Activated CD4-positive, alpha-beta T cell treated with anti-CD3 and anti-CD28 coated beads, Interleukin-2, Interleukin-6, amounts not matched to agents 100 ng/mL and 50 ng/mL, durations not matched to agents 16 hours and 8 hours (primary cell): ENCODE results near the gene CLIP4.
"Not testable (repeated sequence)": the region's sequence is repeated elsewhere in the genome, so short reads cannot be mapped to it uniquely, and the experiment has no call there.

ENCODE experiments used
- DNase-seq: peaks from one replicate; pipeline ENCODE4 v3.0.0-alpha.2; 2020

CLIP4 gene

GRCh38 chr2:29105375-29105774 is 9.8 kb upstream of the CLIP4 start:
- no peak for DNase-seq

DNA sequence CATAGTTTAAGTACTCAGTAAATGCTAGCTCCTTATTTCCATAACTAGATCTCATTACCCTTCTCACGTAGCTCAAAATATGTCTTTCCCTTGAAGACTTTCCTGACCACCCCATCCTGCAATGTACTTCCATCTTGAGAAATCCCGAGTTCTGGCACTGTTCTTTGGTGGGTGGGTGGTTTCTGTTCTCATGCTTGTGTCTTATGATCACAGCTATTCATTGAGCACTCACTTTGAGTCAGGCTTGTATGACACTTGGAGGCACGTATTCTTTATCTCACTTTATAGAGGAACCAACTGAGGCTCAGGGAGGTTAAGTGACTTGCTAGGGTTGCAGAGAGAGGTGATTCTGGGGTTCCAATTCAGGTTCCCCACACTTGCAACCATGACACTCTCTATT is 9.0 kb upstream of the CLIP4 start:
- DNase-seq, result no peak

GRCh38 chr2:29106980-29107388 is 8.2 kb upstream of the CLIP4 start:
- no peak for DNase-seq

DNA sequence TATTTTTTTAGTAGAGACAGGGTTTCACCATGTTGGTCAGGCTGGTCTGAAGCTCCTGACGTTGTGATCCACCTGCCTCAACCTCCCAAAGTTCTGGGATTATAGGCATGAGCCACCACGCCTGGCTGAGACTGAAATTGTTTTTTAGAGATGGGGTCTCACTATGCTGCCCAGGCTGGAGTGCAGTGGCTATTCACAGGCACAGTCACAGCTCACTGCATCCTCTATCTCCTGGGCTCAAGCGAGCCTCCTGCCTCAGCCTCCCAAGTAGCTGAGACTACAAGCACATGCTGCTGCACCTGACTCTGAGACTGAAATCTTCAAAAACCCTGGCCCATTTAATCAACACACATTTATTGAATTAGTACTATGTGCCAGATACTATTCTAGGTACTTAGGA is 7.7 kb upstream of the CLIP4 start:
- DNase-seq, result not testable (repeated sequence)

- DNase-seq, result no peak
Observed at GRCh38 chr2:29108225-29108624, 7.0 kb upstream of the CLIP4 start.

DNA sequence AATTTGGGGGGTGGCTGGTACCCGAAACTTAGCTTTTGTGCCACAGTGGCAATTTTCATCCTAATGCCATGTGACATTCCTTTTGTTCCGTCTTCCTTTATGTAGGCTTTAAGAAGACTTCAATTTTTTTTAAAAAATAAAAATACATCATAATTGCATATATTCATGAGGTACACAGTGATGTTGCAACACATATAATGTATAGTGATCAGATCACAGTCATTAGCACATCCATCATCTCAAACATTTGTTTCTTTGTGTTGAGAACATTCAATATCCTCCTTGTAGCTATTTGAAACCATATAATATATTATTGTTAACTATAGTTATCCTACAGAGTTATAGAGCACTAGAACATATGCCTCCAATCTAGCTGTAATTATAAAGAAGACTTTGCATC is 6.0 kb upstream of the CLIP4 start:
- no peak for DNase-seq

GRCh38 chr2:29110916-29111535 is 4.2 kb upstream of the CLIP4 start:
- peak; percentile 52 for DNase-seq

DNA sequence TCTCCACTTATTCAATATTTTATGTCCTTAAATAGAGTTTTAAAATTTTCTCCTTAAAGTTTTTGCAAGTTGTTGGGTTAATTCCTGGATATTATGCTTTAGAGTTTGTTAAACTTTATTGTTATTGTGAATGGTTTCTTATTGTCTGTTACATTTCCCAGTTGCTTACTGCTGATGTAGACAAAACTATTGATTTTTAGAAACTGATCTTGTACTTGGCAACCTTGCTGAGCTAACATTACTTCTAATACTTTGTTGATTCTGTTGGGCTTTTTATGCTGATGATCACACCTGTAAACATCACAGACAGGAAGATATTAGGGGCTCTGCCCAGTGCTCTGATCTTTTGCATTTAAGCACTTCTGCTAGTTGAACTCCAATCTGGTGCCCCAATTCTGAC is 2.8 kb upstream of the CLIP4 start:
- DNase-seq, result no peak

DNA sequence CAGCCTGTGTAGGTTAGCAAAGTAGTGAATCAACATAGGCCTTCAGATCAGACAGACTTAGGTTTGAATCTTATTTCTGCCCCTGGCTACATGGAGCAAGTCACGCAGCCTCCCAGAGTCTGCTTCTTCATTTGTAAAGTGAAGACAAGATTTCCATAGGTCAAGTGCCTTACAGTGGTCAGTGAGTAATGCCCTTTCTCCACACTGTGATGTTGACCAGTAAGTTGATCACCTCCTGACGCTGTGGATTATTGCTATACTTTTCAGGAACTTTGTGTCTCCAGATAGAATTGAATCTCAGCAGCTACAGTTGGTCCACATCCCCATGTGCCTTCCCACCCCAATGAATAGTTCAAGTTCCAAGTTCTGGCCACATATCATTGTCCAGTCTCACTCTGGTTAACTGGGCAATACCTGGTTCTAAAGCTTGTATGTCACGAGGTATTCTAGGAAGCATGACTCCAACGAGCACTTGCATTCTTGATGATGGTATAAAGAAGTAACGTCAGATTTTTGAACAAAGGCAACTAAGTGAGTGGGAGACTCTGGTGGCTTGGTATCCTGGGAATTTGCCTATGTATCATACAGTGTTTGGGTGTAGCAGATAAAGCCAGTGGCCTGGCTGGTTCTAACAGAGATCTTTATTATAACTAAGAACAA is 2.1 kb upstream of the CLIP4 start:
- DNase-seq, result no peak

DNA sequence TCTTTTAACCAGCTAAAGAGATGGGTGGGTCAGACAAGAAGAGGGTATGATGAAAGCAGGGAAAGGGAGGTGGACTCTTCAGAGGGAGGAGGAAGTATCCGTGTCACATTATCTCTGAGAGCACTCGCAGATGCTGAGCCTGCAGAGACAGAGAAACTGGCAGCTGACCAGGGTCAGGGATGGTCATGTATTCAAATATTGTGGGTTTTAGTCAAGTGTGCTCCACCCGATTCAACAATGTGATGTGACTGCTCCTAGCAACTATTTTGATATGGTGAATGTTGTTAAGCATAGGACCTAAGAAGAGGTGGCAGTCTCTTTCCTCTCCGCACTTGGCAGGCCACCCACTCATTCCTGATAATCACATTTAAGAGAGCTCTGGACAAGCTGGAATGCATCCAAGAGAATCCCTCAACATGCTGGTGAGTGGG is 1.3 kb upstream of the CLIP4 start:
- no peak for DNase-seq

GRCh38 chr2:29114586-29114945 is 649 bp upstream of the CLIP4 start:
- no peak for DNase-seq

DNA sequence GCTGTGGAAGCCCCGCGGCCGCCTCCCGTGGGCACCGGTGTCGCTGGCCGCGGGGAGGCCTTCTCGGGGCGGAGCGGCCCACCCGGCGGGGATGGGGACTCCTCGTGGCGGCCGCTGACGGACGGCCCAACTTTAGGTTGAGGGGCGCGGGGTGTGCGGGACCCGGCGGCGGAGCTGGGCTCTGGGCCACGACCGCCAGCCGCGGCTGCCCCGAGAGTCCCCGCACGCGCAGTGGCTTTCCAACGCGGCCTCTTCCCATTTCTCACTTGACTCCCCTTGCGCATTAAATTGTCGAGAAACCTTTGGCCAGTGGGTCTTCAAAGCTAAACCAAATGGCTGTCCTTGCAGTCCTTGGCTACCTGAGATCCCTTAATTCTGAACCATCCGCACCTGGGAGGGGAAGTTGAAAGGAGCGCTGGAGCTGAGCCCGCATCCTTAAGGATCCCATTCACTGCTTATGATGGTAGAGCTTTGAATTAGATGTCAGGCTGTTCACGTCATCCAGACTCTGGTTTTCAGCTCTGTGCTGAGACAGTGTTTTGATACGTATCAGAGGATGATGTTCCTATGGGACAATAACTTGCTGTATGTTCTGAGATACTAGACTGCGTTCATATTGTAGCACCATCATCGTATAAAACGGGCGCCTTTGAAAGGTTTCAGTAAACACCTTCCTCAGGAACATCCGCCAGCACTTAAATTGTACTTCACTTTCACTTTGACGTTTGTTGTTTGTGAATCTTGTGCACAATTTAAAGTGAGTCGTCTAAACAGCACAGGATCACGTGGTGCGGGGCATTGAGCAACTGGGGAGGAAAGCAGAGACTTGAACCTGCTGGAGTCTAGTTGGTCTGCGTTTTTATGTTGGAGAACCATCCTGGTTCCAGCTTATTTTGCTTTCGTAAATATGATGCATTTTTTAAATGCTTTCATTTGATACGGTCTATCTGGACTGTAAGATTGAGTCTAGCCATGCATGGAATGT is 874 bp downstream of the CLIP4 start:
- peak; percentile 89 for DNase-seq

DNA sequence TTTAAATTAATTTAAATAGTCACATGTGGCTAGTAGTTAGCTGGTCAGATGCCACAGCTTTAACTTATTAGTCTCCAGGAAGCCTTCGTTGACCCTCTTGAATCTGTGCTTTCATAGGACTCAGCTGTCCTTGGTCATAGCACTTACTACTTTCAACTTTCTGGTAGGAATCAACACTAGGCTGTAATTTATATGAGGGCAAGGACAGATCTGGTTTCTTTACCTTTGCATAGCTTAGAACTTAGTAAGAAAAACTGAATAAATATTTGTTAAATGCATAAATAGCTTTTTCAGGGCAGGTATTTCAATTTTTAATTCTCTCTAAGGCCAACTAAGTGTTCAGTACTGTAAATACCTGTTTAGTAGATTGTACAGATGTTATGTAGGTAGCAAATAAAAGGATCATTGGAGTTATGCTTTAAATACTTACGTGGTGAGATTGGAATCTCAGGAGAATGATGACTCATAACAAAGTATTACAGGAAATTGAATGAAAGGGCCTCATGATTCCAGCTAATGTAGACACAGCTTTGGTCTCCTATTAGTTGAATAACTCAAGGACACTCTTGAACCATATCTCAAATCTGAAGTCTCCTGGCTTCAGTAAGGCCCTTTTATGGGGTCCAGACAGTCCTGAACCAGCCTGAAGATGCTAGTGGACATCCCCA is 2.6 kb downstream of the CLIP4 start:
- no peak for DNase-seq

DNA sequence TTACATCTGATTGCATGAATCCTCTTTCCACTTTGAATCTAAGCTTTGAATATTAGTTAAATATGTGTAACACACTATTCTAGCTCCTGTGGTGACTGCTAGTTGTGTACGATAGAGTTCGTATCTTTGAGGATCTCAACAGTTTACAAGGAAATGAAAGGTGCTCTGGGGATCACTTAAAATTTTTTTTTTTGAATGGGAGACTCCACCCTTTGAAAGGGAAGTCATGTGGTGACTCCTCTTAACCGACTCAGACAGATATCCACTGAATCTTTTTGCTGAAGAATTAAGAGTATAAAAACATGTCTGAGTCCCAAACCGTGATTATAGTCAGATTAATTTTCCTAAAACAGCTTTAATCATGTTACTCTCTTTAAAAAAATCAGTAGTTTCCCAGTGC is 4.0 kb downstream of the CLIP4 start:
- DNase-seq, result no peak

GRCh38 chr2:29120846-29121245 is 5.6 kb downstream of the CLIP4 start:
- no peak for DNase-seq

DNA sequence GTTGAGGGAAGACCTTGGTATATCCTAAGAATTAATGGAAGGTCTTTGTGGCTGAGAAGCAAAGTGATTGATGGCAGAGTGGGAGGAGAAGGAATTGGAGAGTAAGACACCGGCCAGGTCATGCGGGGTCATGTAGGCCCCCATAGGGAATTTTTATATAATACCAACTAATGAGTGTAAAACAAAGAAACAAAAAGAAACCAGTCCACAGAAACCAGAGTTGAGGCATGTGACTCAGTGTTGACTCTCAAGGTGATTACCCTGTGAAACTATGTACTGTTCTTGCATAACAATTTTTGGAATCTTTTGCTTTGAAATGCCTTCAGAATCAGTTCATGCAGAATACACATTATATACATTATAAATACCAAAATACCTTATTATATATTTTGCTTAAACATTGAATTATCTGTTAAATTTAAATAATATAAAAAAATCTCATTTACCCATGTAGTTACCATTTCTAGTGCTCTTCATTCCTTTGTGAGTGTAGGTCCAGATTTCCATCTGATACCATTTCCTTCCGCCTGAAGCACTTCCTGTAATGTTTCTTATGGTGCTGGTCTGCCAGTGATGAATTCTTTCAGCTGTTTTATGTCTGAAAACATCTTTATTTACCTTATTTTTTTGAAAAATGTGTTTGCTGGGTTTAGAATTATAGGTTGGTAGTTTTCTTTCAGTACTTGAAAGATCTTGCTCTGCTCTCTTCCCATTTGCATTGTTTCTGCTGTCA is 8.6 kb downstream of the CLIP4 start:
- no peak for DNase-seq

GRCh38 chr2:29124504-29124903 is 9.3 kb downstream of the CLIP4 start:
- DNase-seq, result no peak

- DNase-seq, result no peak
Observed at GRCh38 chr2:29129586-29130281, 14.5 kb downstream of the CLIP4 start.

DNA sequence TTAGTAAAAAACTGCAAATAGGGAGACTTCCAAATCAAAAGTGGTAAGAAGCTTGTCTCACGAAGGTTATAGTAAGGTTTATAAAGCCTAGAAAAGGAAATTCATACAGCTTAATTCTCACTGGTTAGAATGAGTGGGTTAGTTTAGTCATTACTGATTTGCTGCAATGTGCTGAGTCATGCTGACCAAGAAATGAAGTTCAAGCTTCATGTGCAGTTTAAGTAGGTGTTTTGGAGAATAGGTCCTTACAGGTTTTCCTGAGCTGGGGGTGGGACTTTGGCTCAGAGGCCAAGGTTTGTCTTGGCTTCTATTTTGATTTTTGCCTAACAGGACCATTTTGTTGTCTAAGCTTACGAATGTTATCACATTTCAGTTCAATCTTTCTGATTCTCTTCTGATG is 15.1 kb downstream of the CLIP4 start:
- DNase-seq, result peak; percentile 82

GRCh38 chr2:29134933-29135332 is 19.7 kb downstream of the CLIP4 start:
- no peak for DNase-seq

DNA sequence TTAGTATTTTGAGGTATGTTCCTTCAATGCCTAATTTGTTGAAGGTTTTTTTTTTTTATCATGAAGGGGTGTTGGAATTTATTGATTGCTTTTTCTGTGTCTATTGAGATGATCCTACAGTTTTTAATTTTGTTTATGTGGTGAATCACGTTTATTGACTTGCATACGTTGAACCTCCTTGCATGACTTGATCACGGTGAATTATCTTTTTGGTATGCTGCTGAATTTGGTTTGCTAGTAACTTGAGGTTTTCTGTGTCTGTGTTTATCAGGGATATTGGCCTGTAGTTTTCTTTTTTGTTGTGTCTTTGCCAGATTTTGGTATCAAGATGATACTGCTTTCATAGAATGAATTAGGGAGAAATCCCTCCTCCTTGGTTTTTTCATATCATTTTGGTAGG is 23.9 kb downstream of the CLIP4 start:
- DNase-seq, result no peak

DNA sequence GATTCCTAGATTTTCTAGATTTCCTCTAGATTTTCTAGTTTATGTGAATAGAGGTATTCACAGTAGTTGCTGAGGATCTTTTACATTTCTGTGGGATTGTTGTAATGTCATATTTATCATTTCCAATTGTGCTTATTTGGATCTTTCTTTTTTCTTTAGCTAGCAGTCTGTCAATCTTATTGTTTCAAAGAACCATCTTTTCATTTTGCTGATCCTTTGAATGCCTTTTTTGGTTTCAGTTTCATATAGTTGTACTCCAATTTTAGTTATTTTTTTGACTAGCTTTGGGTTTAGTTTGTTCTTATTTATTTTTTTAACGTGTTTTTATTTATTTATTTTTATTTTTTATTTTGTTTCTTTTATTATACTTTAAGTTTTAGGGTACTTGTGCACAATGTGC is 24.5 kb downstream of the CLIP4 start:
- DNase-seq, result no peak
